ENCODE results near the gene UQCRC2.
"Not testable (repeated sequence)": the region's sequence is repeated elsewhere in the genome, so short reads cannot be mapped to it uniquely, and the experiment has no call there.

The UQCRC2 gene

DNA sequence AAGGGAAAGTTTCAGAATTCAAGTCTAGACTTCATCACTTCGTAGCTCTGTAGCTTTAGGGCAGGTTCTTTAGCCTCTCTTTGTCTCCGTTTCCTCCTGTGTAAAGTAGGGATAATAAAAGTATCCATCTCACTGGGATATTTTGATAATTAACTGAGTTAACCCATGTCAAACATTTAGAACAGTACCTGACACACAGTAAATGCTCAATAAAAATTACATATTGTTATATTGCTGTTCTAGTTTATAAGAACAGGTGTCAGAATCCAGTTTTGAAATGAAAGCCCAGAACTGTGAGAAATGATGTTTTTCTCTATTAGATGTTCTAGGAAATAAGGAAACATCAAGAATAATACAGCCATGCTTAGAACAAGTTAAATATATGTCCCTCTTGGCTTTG is 59.1 kb downstream of the UQCRC2 start:
- no peak for DNase-seq

- no peak for DNase-seq
Measured at GRCh38 chr16:22013486-22013885, 60.3 kb downstream of the UQCRC2 start.

GRCh38 chr16:22014271-22014873 is 61.2 kb downstream of the UQCRC2 start:
- no peak for DNase-seq

DNA sequence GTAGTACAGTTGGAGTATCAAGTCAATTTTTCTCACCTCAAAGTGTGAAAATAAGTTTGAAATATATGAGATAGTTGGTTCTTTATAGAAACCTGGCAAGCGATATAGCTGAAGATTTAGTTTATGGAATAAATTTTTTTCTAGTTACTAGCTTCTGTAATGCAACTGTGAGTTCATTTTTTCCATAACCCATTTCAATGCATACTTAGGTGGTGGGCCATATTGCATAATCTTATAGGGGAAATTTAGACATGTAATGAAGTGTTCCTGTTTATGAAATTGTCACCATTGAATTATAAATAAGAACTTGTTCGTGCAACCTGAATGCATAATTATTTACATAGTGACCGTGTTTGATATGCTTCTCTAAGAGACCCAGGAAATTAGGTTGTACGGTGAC is 63.8 kb downstream of the UQCRC2 start:
- no peak for DNase-seq

GRCh38 chr16:22018559-22018958 is 65.4 kb downstream of the UQCRC2 start:
- DNase-seq, result no peak

GRCh38 chr16:22022151-22022550 is 69.0 kb downstream of the UQCRC2 start:
- no peak for DNase-seq

DNA sequence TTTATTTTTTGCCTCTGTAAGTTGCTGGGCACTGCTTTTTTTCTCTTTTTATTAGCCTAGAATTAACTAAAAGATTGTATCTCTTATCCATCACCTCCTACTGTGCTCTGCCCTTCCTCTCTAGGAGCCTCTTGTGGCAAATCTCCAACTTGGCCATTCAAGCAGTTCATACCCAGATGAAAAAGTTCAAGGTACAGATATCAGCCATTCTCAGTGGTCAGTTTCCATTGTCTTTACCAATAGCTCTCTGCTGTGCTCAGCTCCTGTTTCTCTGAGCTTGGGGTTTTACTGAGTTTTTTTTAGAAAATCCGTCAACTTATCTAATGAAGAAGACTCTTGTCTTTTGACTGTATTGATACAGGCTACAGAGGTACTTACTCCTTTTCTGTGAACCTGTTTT is 70.3 kb downstream of the UQCRC2 start:
- no peak for DNase-seq

DNA sequence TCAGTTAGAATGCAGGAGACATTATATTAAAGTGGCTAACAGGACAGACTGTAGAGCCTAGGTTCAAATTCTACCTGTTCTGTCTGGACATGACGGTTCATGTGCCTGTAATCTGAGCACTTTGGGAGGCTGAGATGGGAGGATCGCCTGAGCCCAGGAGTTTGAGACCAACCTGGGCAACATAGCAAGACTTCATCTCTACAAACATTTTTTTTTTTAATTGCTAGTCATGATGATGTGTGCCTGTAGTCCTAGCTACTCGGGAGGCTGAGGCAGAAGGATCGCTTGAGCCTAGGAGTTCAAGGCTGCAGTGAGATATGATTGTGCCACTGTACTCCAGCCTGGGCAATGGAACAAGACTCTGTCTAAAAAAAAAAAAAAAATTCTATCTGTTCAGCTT is 71.6 kb downstream of the UQCRC2 start:
- not testable (repeated sequence) for DNase-seq

GRCh38 chr16:22027633-22028032 is 74.5 kb downstream of the UQCRC2 start:
- no peak for DNase-seq

DNA sequence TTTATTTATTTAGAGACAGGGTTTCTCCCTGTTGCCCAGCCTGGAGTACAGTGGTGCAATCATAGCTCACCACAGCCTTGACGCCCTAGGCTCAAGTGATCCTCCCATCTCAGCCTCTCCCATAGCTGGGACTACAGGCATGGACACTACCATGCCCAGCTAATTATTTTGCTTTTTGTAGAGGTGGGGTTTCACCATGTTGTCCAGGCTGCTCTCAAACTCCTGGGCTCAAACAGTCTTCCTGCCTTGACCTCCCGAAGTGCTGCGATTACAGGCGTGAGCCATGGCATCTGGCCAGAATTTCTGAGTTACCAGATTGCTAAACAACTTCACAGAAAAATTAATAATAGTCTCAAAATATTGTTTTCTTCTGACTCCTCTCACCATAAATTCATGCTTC is 76.5 kb downstream of the UQCRC2 start:
- no peak for DNase-seq

GRCh38 chr16:22030087-22030812 is 77.1 kb downstream of the UQCRC2 start:
- no peak for DNase-seq

GRCh38 chr16:22031483-22032083 is 78.4 kb downstream of the UQCRC2 start:
- no peak for DNase-seq
